ENCODE data around the gene MYCBP2.
"Not testable (repeated sequence)": the region's sequence is repeated elsewhere in the genome, so short reads cannot be mapped to it uniquely, and the experiment has no call there.

Gene MYCBP2

GRCh38 chr13:77215543-77215942 is 111.4 kb downstream of the MYCBP2 start:
- no peak overlapping the region for H3K27ac ChIP-seq (ENCODE audit: extremely low read depth, low read depth, low read length)
- ChIA-PET CTCF (no interaction called here), POLR2A (no interaction called here)
- H3K4me3 ChIP-seq (ENCODE audit: low read depth, low read length), result no peak overlapping the region
- no peaks in the 10 kb centered on the region for H3K9me3 ChIP-seq (ENCODE audit: control insufficient read depth, insufficient read depth, low read depth, low read length)
- TF ChIP-seq ZNF121 (tag by site-specific recombination; IDR thresholded peaks at IDR 0.05) (peak; percentile 65), GLI4 (tag by site-specific recombination; IDR thresholded peaks at IDR 0.05) (no peak), ZNF521 (tag by site-specific recombination; IDR thresholded peaks at IDR 0.05) (no peak), ZNF488 (tag by site-specific recombination; IDR thresholded peaks at IDR 0.05) (no peak), PRDM4 (tag by site-specific recombination; IDR thresholded peaks at IDR 0.05) (no peak), IKZF3 (tag by site-specific recombination; IDR thresholded peaks at IDR 0.05) (no peak)
- no peaks in the 10 kb centered on the region for H3K4me1 ChIP-seq (ENCODE audit: control insufficient read depth, insufficient read depth, low read length)
- peaks cover 0 to 67% of the 10 kb centered on the region in 2 experiments; a peak in 1 of 3 replicates for H3K36me3 ChIP-seq (ENCODE audit: control insufficient read depth in 2 of 2, insufficient read depth in 1 of 2, low read length in 2 of 2)

GRCh38 chr13:77213644-77214043 is 113.2 kb downstream of the MYCBP2 start:
- H3K4me3 ChIP-seq (ENCODE audit: low read depth, low read length), result no peak overlapping the region
- ChIA-PET POLR2A (no interaction called here), CTCF (no interaction called here)
- no peak overlapping the region for H3K27ac ChIP-seq (ENCODE audit: extremely low read depth, low read depth, low read length)
- H3K9me3 ChIP-seq (ENCODE audit: control insufficient read depth, insufficient read depth, low read depth, low read length), result no peaks in the 10 kb centered on the region
- no peaks in the 10 kb centered on the region for H3K4me1 ChIP-seq (ENCODE audit: control insufficient read depth, insufficient read depth, low read length)
- peaks cover 0 to 67% of the 10 kb centered on the region in 2 experiments; a peak in 1 of 3 replicates for H3K36me3 ChIP-seq (ENCODE audit: control insufficient read depth in 2 of 2, insufficient read depth in 1 of 2, low read length in 2 of 2)
- TF ChIP-seq ZNF549 (tag by site-specific recombination; IDR thresholded peaks at IDR 0.05) (no peak), REPIN1 (tag by site-specific recombination; IDR thresholded peaks at IDR 0.05; ENCODE audit: low read depth) (no peak), IKZF3 (tag by site-specific recombination; IDR thresholded peaks at IDR 0.05) (no peak), ZNF138 (tag by site-specific recombination; IDR thresholded peaks at IDR 0.05; ENCODE audit: borderline replicate concordance) (no peak), REST (tag by site-specific recombination; IDR thresholded peaks at IDR 0.05) (no peak)

GRCh38 chr13:77207943-77208342 is 119.0 kb downstream of the MYCBP2 start:
- CTCF ChIA-PET, result no interaction called here
- H3K4me3 ChIP-seq (ENCODE audit: low read depth, low read length), result no peak overlapping the region
- POLR2A ChIA-PET, result no interaction called here
- no peaks in the 10 kb centered on the region for H3K9me3 ChIP-seq (ENCODE audit: control insufficient read depth, insufficient read depth, low read depth, low read length)
- H3K4me1 ChIP-seq (ENCODE audit: control insufficient read depth, insufficient read depth, low read length), result no peaks in the 10 kb centered on the region
- TF ChIP-seq ELK4 (IDR thresholded peaks at IDR 0.05; ENCODE audit: borderline replicate concordance, low read depth, low read length), result no peak
- no peak overlapping the region for H3K27ac ChIP-seq (ENCODE audit: extremely low read depth, low read depth, low read length)
- H3K36me3 ChIP-seq (ENCODE audit: control insufficient read depth in 2 of 2, insufficient read depth in 1 of 2, low read length in 2 of 2), result peaks cover 0 to 39% of the 10 kb centered on the region in 2 experiments; a peak in 1 of 3 replicates

GRCh38 chr13:77198995-77199394 is 127.9 kb downstream of the MYCBP2 start:
- H3K27ac ChIP-seq (ENCODE audit: extremely low read depth, low read depth, low read length); H3K9me3 ChIP-seq (ENCODE audit: control insufficient read depth, insufficient read depth, low read depth, low read length); CTCF ChIA-PET; H3K4me3 ChIP-seq (ENCODE audit: low read depth, low read length); H3K4me1 ChIP-seq (ENCODE audit: control insufficient read depth, insufficient read depth, low read length); POLR2A ChIA-PET: not testable (repeated sequence)
- peaks cover 0 to 29% of the 10 kb centered on the region in 2 experiments; a peak in 1 of 3 replicates for H3K36me3 ChIP-seq (ENCODE audit: control insufficient read depth in 2 of 2, insufficient read depth in 1 of 2, low read length in 2 of 2)

Data from HEK293 (cell line).